ENCODE results near the gene GBP7. TPM values are rescaled to one million over a fixed set of nuclear protein-coding genes. Genes with fewer than 3 reads are reported as not detected.

Gene GBP7
- total RNA-seq, 1 experiment from 2014 or later: not detected

DNA sequence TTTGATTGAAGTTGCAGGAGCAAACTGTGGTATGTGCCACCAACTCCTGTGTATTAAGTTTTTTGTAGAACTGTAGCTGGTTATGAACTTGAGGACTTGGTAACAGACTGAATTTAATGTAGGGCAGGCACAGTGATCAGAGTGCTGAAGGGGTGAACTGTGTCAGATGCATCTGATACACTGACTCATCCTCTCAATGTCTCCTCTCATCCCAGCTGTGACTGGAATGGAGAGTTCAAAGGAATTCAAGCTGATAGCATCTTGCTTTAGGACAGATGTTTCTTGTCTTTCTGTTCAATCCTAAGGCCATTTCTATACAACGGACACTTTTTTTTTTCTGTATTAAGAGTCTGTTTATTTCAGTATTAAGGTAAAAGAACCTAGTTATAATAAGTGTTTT is 85.8 kb downstream of the GBP7 start:
- Histone ChIP-seq H3K4me3 (no peak overlapping the region), H3K36me3 (no peaks in the 10 kb centered on the region), H3K27me3 (no peaks in the 10 kb centered on the region), H3K9me3 (no peaks in the 10 kb centered on the region)
- DNase-seq: no peak

- Histone ChIP-seq H3K27me3 (no peaks in the 10 kb centered on the region), H3K36me3 (no peaks in the 10 kb centered on the region), H3K9me3 (no peaks in the 10 kb centered on the region), H3K4me3 (no peak overlapping the region)
- DNase-seq: no peak
Observed at GRCh38 chr1:89088572-89088971, 87.2 kb downstream of the GBP7 start.

- H3K9me3 ChIP-seq: no peaks in the 10 kb centered on the region
- DNase-seq: no peak
- no peak overlapping the region for H3K4me3 ChIP-seq
- no peaks in the 10 kb centered on the region for H3K36me3 ChIP-seq
- H3K27me3 ChIP-seq: no peaks in the 10 kb centered on the region
Observed at GRCh38 chr1:89087241-89087640, 88.6 kb downstream of the GBP7 start.

- H3K9me3 ChIP-seq: no peaks in the 10 kb centered on the region
- H3K36me3 ChIP-seq: no peaks in the 10 kb centered on the region
- no peak for DNase-seq
Observed at GRCh38 chr1:89085781-89086180, 90.0 kb downstream of the GBP7 start.

More at GRCh38 chr1:89085781-89086180, 90.0 kb downstream of the GBP7 start:
- no peak overlapping the region for H3K4me3 ChIP-seq
- no peaks in the 10 kb centered on the region for H3K27me3 ChIP-seq

Other genes with a start within 250 kb of the GBP7 start
- gene KYAT3, start 183.4 kb downstream of the GBP7 start, total RNA-seq (2014; rRNA removed; shearing (Covaris generic); ENCODE audit: low replicate concordance): 5.8 and 5.9 TPM in 2 replicates
- gene RBMXL1, start 183.4 kb downstream of the GBP7 start, total RNA-seq (2014; rRNA removed; shearing (Covaris generic); ENCODE audit: low replicate concordance): 8.0 and 11.9 TPM in 2 replicates
- gene GBP3, start 153.1 kb downstream of the GBP7 start, total RNA-seq (2014; rRNA removed; shearing (Covaris generic); ENCODE audit: low replicate concordance): 18.5 and 25.0 TPM in 2 replicates
- gene GBP1, start 110.8 kb downstream of the GBP7 start, total RNA-seq (2014; rRNA removed; shearing (Covaris generic); ENCODE audit: low replicate concordance): 11.8 and 15.1 TPM in 2 replicates
- 2.2 and 2.3 TPM in 2 replicates for gene GBP2, start 49.9 kb downstream of the GBP7 start, total RNA-seq (2014; rRNA removed; shearing (Covaris generic); ENCODE audit: low replicate concordance)
- gene GBP4, start 22.9 kb upstream of the GBP7 start, total RNA-seq (2014; rRNA removed; shearing (Covaris generic); ENCODE audit: low replicate concordance): 0.07 and 1.1 TPM in 2 replicates
- 0.26 and 4.6 TPM in 2 replicates for gene GBP5, start 96.9 kb upstream of the GBP7 start, total RNA-seq (2014; rRNA removed; shearing (Covaris generic); ENCODE audit: low replicate concordance)
- not detected in 2 replicates for gene GBP6, start 188.1 kb upstream of the GBP7 start, total RNA-seq (2014; rRNA removed; shearing (Covaris generic); ENCODE audit: low replicate concordance)